HG03025 (cell line): ENCODE data around the gene TRIM73.
"Not testable (repeated sequence)": the region's sequence is repeated elsewhere in the genome, so short reads cannot be mapped to it uniquely, and the experiment has no call there.

Experiments used
- ATAC-seq: cut with Tn5 transposase; IDR thresholded peaks from one replicate; pipeline ENCODE4 v1.9.1; 2021; ENCODE audit warnings: mild to moderate bottlenecking, moderate library complexity; ENCODE audit not compliant: unreplicated experiment, low FRiP score

The TRIM73 gene

DNA sequence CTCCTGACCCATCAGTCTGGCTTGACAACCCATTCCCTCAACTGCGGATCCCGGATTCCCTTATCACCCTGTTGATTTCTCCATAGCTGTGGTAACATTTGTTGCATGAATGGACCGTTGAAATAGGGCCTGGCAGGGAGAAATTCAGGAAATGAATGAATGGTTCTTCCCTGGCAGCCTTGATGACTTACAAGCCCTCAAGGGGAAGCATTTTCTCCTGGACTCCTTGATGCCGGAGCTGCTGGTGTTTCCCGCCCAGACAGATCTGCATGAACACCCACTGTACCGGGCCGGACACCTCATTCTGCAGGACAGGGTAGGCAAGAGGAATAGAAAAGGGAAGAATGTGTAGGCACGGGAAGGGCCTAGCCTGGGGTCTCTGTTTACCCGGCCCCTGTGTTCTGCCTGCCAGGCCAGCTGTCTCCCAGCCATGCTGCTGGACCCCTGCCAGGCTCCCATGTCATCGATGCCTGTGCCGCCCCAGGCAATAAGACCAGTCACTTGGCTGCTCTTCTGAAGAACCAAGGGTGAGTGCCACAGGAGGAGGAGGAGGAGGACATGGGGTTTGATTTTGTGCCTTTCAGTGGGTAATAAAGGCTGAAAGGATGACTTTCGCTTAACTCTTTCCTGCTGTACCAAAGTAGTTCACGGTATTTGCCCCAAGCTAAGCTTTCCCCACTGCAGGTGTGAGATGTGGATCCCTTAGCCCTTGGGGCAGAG is 19.4 kb downstream of the TRIM73 start:
- ATAC-seq, result not testable (repeated sequence)

DNA sequence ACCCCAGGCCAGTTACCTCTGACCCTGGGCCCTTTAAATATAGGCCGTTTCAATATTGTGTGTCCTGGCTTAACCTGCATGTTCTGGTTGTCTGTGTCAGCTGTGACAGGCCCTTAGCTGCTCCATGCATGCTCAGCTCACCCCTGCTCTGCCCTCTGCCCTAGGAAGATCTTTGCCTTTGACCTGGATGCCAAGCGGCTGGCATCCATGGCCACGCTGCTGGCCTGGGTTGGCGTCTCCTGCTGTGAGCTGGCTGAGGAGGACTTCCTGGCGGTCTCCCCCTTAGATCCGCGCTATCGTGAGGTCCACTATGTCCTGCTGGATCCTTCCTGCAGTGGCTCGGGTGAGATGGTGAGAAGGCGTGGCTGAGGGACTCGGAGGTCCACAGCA is 20.0 kb downstream of the TRIM73 start:
- ATAC-seq, result not testable (repeated sequence)

DNA sequence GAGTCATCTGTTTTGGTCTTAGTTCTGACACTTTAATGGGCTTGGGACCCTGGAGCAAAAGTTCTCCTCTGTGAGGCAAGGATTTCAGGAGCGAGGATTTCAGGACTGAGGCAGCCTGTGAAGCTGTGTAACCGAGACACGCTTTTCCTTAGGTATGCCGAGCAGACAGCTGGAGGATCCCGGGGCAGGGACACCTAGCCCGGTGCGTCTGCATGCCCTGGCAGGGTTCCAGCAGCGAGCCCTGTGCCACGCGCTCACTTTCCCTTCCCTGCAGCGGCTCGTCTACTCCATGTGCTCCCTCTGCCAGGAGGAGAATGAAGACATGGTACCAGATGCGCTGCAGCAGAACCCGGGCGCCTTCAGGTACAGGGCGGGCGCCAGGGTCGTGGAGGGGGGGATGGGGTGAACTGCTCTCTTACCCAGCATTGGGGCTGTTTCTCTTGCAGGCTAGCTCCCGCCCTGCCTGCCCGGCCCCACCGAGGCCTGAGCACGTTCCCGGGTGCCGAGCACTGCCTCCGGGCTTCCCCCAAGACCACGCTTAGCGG is 20.5 kb downstream of the TRIM73 start:
- not testable (repeated sequence) for ATAC-seq

DNA sequence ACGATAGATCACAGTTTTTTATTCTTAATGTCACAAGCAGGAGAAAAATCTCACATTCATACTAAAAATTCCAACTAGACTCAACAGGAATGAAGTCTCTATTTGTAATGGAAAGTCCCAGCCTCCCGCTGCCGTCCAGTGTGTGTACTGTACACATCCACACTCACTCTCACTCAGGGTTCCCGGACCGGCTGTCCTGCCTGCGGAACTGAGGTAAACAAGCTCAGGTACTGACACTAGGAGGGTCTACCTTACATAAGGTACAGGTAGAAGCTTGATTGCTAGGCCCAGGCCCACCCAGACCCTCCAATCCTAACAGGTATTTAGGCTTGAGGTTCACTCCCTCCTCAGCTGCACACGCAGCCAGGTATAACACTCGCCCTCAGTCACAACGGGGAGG is 21.4 kb downstream of the TRIM73 start:
- ATAC-seq, result not testable (repeated sequence)

DNA sequence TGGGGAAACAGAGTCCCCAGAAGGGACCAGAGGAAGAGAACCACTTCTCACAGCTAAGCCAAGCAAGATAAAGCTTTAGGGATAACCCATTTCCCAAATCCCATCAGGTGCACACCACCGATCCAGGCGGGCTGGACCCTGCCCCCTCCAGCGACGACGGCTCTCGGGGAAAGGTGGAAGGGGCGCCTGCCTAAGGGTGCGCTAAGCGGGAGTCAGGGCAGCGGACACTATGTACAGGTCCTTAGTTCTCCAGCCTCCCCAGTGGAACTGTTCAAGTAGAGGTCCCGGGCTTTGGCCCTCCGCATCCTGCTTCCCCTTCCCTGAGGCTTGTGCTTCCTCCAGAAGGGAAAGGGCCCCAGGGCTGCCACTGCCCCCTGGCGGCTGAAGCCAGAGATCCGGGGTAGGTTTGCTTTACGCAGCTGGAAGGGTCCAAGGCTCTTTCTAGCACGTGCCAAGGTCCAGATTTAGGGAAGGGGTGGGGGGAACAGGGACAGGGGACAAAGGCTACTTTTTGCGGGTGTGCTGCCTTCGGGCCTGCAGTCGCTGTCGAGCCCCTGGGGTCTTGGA is 22.9 kb downstream of the TRIM73 start:
- ATAC-seq, result not testable (repeated sequence)

DNA sequence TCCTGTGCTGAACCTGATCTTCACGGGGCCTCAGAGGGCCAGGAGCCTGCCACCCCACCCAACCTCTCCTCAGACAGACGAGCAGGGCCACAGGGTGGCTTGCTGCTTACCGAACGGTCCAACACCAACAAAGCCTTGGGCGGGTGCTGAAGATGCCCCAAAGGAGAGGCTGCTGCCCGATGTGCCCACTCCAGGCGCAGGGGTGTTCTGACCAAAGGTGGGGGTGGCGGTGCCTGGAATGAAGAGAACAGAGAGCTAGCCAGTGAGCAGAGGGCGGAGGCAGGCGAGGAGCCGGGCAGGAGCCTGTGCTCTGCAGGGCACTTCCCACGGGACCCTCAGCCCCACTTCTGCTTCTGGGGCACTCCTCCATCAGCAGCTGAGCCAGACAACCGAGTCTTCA is 23.8 kb downstream of the TRIM73 start:
- ATAC-seq, result not testable (repeated sequence)

DNA sequence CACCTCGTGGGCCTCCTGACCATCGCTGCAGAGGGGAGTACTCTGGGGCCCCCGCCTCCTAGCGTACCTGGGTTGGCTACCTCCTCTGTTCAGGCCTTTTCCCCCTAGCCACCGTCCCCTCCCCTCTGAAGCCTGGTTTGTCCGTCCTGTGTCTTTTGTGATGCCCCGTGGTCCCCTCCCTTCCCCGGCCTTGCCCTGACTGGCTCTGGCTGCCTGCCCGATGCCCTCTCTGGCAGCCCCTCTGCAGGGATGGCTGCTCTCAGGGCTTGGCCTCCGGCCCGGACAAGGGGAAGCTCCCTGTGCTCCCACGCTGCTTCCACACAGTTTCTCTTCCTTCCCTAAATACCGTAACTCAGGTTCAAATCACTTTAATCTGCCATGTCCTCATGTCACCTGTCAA is 24.3 kb downstream of the TRIM73 start:
- ATAC-seq, result not testable (repeated sequence)

DNA sequence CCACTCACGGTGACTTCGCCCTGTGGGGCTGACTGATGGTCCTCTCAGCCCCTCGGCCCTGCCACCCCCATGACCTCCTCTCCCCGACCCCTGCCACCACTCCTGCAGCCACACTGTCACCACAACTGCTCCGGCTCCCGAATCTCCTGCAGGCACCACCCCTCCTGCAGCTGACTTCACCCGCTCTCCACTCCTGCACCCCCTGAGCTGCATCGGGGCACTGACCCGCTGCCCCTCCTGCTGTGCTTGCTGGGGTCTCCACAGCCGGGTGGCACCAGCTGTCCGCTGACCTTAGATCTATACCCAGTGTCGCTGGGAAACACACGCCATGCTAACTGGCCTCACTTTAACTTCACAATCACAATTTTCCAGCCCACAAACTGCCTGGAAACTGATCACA is 24.7 kb downstream of the TRIM73 start:
- not testable (repeated sequence) for ATAC-seq

DNA sequence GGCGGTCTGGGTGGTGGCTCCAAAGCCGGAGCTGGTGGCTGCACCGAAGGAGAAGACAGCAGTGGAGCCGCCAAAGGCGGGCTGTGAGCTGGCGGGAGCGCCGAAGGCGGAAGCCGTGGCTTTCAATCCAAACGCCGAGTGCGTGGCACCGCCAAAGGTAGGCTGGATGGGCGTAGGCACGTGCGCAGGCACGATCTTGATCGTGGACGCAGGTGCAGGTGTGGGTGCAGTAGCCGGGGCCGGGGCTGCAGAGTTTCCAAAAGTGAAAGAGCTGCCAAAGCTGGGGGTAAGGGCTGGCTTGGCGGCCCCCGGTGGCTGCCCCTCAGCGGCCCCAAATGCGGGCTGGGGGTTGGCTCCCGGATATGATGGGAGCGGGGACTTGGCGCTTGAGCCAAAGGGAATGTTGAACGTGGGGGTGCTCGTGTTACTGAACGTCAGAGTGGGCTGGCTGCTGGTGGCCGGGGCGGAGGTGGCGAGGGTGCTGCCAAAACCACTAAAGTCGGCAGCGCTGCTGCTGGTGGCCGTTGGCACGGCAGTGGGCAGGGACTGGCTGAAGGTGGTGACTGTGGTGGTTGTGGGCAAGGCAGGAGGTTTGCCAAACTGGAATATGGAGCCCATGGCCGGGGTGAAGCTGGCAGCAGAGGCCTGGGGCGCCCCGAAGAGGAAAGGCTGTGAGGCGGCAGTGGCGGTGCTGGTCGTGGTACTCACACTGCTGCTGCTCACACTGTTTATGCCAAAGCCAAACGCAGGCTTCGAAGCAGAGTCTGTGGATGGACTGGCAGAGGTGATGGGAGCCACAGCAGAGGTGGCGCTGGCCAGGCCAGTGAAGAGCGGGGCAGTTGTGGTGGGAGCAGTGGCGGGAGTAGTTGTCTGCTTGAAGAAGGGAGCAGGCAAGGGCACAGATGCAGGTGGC is 26.6 kb downstream of the TRIM73 start:
- ATAC-seq, result not testable (repeated sequence)

DNA sequence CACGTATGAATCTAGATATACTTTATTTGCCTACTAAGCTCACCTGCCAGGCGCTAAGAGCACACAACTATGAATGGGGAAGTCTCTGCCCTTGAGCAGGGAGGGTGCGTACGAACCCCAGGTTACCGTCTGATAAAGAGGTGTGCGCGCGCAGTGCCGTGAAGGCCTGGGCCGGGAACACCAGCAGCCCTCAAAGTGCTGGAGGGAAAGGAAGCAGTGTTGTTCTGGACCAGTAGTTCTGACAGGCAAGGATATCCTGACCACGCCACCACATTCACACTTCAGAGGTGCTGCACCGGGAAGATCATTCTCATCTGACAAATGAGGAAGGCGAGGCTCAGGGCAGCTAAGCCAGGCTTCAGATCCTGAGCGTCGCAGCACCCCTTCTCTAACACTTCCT is 28.1 kb downstream of the TRIM73 start:
- ATAC-seq, result not testable (repeated sequence)

DNA sequence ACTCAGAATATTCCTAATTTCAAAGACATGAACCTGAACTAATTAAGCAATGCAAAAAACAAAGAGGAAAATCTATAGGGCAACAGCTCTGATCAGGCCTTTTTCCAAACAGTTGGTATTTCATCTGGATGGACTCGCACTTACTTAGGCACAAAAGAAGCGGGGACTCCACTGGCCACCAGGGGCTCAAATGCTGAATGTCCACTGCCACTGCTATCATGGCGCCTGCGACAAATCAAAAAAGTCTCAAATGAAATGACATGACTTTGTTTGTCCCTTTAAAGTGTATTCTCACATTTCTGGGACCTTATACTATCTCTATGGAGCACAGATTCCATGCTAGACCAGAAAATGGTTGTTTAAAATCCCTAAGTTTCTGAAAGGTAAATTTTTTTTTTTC is 43.6 kb downstream of the TRIM73 start:
- not testable (repeated sequence) for ATAC-seq

DNA sequence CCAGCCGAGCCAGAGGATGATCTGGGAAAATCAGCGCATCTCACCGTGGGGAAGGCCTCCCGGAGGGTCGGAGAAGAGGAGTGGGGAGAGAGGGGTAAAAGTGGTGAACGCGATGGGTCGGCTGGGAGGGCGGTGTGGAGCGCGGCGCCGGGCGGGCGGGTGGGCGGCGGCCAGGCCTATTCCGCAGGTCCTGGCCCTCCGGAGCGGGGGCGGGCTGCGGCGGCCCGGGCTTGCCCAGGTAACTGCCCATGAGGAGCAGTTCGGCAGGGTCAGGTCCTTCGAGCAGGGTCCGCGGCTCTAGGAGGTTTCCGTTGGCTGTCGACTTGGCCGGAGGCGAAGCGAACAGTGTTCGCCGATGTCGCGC is 46.7 kb downstream of the TRIM73 start:
- ATAC-seq, result peak; percentile 38

DNA sequence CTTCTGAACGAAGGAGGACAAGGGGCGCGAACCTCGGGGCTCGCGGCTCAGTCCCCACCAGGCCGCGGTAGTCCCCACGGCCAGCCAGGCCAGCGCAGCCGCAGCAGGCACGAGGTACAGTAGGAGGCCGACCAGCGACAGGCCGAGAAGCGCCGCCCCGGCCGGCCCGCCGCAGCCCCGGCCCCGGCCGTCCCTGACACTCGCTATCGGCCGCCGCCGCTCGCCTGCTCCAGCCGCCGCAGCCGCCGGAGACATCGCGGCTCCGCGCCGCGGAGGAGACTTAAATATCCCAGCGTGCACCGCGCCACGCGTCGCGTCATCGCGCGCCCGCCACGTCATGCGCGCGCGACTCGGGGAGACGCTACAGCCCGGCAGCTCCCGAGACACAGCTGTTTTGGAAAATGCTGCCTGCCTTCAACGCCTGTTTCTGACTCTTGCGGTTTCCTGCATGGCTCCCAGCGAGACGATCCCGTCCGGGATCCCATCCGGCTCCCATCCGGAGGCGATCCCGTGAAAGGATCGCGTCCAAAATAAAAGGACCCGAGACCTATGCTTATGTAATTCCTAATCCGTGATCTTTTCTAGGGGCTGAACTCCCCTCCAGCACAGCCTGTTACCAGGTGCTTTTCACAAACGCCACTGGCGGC is 47.2 kb downstream of the TRIM73 start:
- peak; percentile 84 for ATAC-seq

DNA sequence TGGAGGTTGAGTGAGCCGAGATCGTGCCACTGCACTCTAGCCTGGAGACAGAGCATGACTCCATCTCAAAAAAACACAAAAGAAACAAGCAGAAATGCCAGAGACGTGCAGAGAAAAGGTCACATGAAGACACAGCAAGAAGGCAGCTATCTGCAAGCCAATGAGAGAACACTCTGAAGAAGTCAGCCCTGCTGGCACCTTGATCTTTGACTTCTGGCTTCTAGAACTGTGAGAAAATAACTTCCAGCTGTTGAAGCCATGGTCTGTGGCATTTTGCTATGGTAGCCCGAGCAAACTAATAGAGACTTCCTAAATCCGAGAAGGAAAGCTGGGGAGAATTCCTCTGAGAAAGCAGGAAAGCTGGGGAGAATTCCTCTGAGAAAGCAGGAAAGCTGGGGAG is 54.5 kb downstream of the TRIM73 start:
- ATAC-seq, result not testable (repeated sequence)

DNA sequence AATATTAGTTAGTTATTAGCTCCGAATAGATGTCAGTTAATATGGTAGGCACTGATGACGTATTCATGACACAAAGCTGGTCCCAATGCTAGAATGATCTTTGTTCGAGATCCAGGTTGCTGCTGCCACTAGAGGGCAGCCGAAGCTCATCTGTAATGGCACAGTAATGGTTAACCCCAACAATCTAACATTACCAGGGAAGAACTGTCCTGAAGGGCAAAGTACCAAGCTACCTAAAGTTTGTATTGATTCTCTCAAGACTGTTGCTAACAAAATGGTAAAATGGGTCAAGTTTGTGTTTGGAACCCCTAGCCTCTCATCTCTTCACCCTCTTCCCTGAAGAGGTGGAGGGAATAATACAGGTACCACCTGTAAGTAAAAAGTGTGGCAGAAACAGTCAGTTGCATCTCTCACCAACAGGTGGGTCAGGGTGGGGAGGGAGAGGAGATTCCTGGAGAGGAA is 57.1 kb downstream of the TRIM73 start:
- not testable (repeated sequence) for ATAC-seq
